HepG2 (cell line): ENCODE results near the gene SMO. TPM values are rescaled to one million over a fixed set of nuclear protein-coding genes. Genes with fewer than 3 reads are reported as not detected.
A peak's percentile ranks its signal among the peaks of the same experiment; 100 is the strongest.

ENCODE experiments used
- AGO1 ChIP-seq: fragments of 200-400 bp; formaldehyde crosslinking; IDR thresholded peaks from 2 replicates; pipeline ENCODE4 v1.6.1; 2017; ENCODE audit warnings: mild to moderate bottlenecking, low read depth, low read length, moderate library complexity; ENCODE audit not compliant: poor library complexity, severe bottlenecking
- BCL6 ChIP-seq: IDR thresholded peaks from 2 replicates; pipeline ENCODE4 v1.6.1; 2016; ENCODE audit warnings: missing genetic modification reagents, missing compliant biosample characterization
- CEBPG ChIP-seq: IDR thresholded peaks from 2 replicates; pipeline ENCODE4 v1.6.1; 2016
- FOXA1 ChIP-seq, 2 experiments: fragments of 450-650 bp in 1 of 2; sonication (generic) in 1 of 2; formaldehyde crosslinking in 1 of 2; IDR thresholded peaks; 2 replicates each; pipeline versions ENCODE4 v1.4.0 to v1.6.1; 2016 to 2020; ENCODE audit warnings: missing genetic modification reagents in 1 of 2
- FOXA3 ChIP-seq: IDR thresholded peaks from 2 replicates; pipeline ENCODE4 v1.6.1; 2016; ENCODE audit warnings: missing genetic modification reagents, missing compliant biosample characterization
- GFI1 ChIP-seq: sonication (generic); formaldehyde crosslinking; IDR thresholded peaks from 2 replicates; pipeline ENCODE4 v1.5.0; 2020; ENCODE audit warnings: missing genetic modification reagents, mild to moderate bottlenecking, borderline replicate concordance
- HMG20B ChIP-seq: conservative IDR thresholded peaks from 2 replicates; pipeline ENCODE4 v1.6.1; 2016; ENCODE audit warnings: missing genetic modification reagents, missing compliant biosample characterization
- JARID2 ChIP-seq: sonication (generic); formaldehyde crosslinking; IDR thresholded peaks from 2 replicates; pipeline ENCODE4 v1.8.1; 2023; ENCODE audit warnings: missing genetic modification reagents, inconsistent platforms; ENCODE audit not compliant: insufficient replicate concordance
- KDM1A ChIP-seq: IDR thresholded peaks from 2 replicates; pipeline ENCODE4 v1.6.1; 2016; ENCODE audit warnings: missing compliant biosample characterization
- KLF13 ChIP-seq: sonication (generic); formaldehyde crosslinking; IDR thresholded peaks from 2 replicates; pipeline ENCODE4 v1.4.0; 2020; ENCODE audit warnings: mild to moderate bottlenecking, missing genetic modification reagents
- MTF2 ChIP-seq: sonication (generic); formaldehyde crosslinking; IDR thresholded peaks from 2 replicates; pipeline ENCODE4 v1.5.0; 2020; ENCODE audit warnings: missing genetic modification reagents, borderline replicate concordance
- NFYB ChIP-seq: sonication (generic); formaldehyde crosslinking; IDR thresholded peaks from 2 replicates; pipeline ENCODE4 v1.4.0; 2020; ENCODE audit warnings: missing genetic modification reagents
- RBM39 ChIP-seq: fragments of 200-400 bp; formaldehyde crosslinking; IDR thresholded peaks from one replicate; pipeline ENCODE4 v1.6.1; 2018; ENCODE audit warnings: antibody characterized with exemption, mild to moderate bottlenecking, low read depth, low read length; ENCODE audit not compliant: poor library complexity, severe bottlenecking
- SAP130 ChIP-seq: IDR thresholded peaks from 2 replicates; pipeline ENCODE4 v1.6.1; 2016; ENCODE audit warnings: low read depth
- TGIF2 ChIP-seq: IDR thresholded peaks from 2 replicates; pipeline ENCODE4 v1.6.1; 2016; ENCODE audit warnings: control low read depth, missing compliant biosample characterization
- ZBTB20 ChIP-seq: sonication (generic); formaldehyde crosslinking; IDR thresholded peaks from 2 replicates; pipeline ENCODE4 v1.8.1; 2023; ENCODE audit warnings: missing genetic modification reagents, low read depth, mild to moderate bottlenecking, borderline replicate concordance
- ZFY ChIP-seq: sonication (generic); formaldehyde crosslinking; IDR thresholded peaks from 2 replicates; pipeline ENCODE4 v1.4.0; 2020; ENCODE audit warnings: missing genetic modification reagents
- ZMYM4 ChIP-seq: sonication (generic); formaldehyde crosslinking; IDR thresholded peaks from 2 replicates; pipeline ENCODE4 v1.8.1; 2023; ENCODE audit warnings: mild to moderate bottlenecking, missing genetic modification reagents
- ZNF121 ChIP-seq: sonication (generic); formaldehyde crosslinking; IDR thresholded peaks from 2 replicates; pipeline ENCODE4 v1.5.0; 2020; ENCODE audit warnings: mild to moderate bottlenecking, missing genetic modification reagents
- ZNF569 ChIP-seq: sonication (generic); formaldehyde crosslinking; IDR thresholded peaks from 2 replicates; pipeline ENCODE4 v1.5.0; 2020; ENCODE audit warnings: mild to moderate bottlenecking, missing genetic modification reagents, moderate library complexity, borderline replicate concordance
- ZNF749 ChIP-seq: sonication (generic); formaldehyde crosslinking; IDR thresholded peaks from 2 replicates; pipeline ENCODE4 v1.8.0; 2022; ENCODE audit warnings: mild to moderate bottlenecking, missing genetic modification reagents, moderate library complexity, borderline replicate concordance
- ZSCAN12 ChIP-seq: sonication (generic); formaldehyde crosslinking; IDR thresholded peaks from 2 replicates; pipeline ENCODE4 v1.9.0; 2021; ENCODE audit warnings: mild to moderate bottlenecking, missing genetic modification reagents
- polyA plus RNA-seq, 8 experiments: library from polyadenylated mRNA; depleted of rRNA in 3 of 8; stranded (reverse) in 7 of 8; unstranded in 1 of 8; fragments of >200 nt; fragmentation: Illumina TruSeq in 4 of 8; extraction: Trizol in 4 of 8; gene quantifications; 2 replicates each; pipeline versions ENCODE4 v1.2.1 to v1.2.3, GENCODE V29; 2011 to 2016; ENCODE audit warnings: low read depth in 4 of 8, missing spikeins in 1 of 8, mixed read lengths in 1 of 8; ENCODE audit not compliant: insufficient read depth in 1 of 8
- total RNA-seq, 5 experiments: library from RNA; depleted of rRNA; stranded (reverse); fragments of >200 nt; fragmentation: Illumina TruSeq; extraction: Trizol; gene quantifications; 2 replicates each; pipeline ENCODE4 v1.2.3, GENCODE V29; 2016; ENCODE audit warnings: low read depth in 1 of 5
- TF ChIP-seq, protein P1 (sequence below): IDR thresholded peaks from 2 replicates; pipeline ENCODE4 v1.6.1; 2016; ENCODE audit warnings: control low read depth
- TF ChIP-seq, protein P2 (sequence below): sonication (generic); formaldehyde crosslinking; conservative IDR thresholded peaks from 2 replicates; pipeline ENCODE4 v1.8.1; 2023; ENCODE audit warnings: missing genetic modification reagents
- TF ChIP-seq, protein P3 (sequence below): sonication (generic); formaldehyde crosslinking; IDR thresholded peaks from 2 replicates; pipeline ENCODE4 v1.5.0; 2020; ENCODE audit warnings: mild to moderate bottlenecking, missing genetic modification reagents, moderate library complexity
- TF ChIP-seq, protein P4 (sequence below): sonication (generic); formaldehyde crosslinking; IDR thresholded peaks from 2 replicates; pipeline ENCODE4 v1.9.0; 2021; ENCODE audit warnings: missing genetic modification reagents, mild to moderate bottlenecking, borderline replicate concordance

Gene SMO
- total and polyA plus RNA-seq, 2 of the 13 experiments (the other 11 are each of a cell fraction or from before 2014, with no cell fraction given), result 23.8 to 32.3 TPM

DNA sequence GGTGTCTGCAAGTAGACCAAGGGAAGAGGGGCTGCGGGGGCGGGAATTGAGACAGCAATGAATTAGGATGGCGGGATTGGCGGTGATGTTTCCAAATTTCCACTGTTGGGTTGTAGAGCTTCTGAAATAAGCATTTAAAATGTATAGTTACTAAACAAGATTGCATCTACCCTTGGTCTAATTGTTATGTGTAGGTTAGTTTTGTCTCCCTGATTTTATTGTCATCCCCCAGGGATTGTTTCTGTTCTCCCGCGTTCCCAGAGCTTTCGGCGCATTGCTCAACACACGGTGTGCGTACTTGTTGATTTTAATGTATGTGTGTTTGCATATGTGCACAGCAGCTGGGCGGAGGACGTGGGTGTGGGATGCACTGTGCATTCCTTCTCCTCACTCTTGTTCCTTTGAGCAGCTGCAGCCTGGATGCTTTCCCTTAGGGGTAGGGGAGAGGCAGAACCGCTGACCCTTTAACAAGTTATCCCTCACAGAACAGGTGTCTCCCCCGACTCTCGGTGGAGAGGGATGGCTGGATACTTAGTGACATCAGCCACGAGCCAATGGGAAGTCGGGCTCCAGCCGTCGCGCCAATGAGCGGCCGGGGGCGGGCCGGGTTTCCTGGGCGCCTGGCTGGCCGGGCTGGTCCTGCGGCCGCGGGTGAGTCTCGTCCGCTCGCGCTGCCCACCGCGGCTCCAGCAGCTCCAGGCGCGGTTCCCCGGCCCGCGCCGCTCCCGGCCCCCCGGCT is 44.2 kb upstream of the SMO start, which contains the start of gene TSPAN33 (continued):
- no peak for TF ChIP-seq ZSCAN12 (CRISPR knock-in tag)
- TF ChIP-seq, protein P1, sequence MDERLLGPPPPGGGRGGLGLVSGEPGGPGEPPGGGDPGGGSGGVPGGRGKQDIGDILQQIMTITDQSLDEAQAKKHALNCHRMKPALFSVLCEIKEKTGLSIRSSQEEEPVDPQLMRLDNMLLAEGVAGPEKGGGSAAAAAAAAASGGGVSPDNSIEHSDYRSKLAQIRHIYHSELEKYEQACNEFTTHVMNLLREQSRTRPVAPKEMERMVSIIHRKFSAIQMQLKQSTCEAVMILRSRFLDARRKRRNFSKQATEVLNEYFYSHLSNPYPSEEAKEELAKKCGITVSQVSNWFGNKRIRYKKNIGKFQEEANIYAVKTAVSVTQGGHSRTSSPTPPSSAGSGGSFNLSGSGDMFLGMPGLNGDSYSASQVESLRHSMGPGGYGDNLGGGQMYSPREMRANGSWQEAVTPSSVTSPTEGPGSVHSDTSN, result 0 out of 2 replicates have a peak, but pooled peaks have one; percentile 32
- TF ChIP-seq ZNF569, result no peak
- TF ChIP-seq ZBTB20 (CRISPR knock-in tag), result peak; percentile 51; the same call in 1 of the 2 replicates
- TF ChIP-seq MTF2 (CRISPR knock-in tag), result 0 out of 2 replicates have a peak, but pooled peaks have one; percentile 30
- TF ChIP-seq, protein P2, sequence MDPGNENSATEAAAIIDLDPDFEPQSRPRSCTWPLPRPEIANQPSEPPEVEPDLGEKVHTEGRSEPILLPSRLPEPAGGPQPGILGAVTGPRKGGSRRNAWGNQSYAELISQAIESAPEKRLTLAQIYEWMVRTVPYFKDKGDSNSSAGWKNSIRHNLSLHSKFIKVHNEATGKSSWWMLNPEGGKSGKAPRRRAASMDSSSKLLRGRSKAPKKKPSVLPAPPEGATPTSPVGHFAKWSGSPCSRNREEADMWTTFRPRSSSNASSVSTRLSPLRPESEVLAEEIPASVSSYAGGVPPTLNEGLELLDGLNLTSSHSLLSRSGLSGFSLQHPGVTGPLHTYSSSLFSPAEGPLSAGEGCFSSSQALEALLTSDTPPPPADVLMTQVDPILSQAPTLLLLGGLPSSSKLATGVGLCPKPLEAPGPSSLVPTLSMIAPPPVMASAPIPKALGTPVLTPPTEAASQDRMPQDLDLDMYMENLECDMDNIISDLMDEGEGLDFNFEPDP (CRISPR knock-in tag), result no peak
- peak; percentile 87 for TF ChIP-seq CEBPG (CRISPR knock-in tag)
- TF ChIP-seq ZNF749, result no peak
- TF ChIP-seq, protein P3, sequence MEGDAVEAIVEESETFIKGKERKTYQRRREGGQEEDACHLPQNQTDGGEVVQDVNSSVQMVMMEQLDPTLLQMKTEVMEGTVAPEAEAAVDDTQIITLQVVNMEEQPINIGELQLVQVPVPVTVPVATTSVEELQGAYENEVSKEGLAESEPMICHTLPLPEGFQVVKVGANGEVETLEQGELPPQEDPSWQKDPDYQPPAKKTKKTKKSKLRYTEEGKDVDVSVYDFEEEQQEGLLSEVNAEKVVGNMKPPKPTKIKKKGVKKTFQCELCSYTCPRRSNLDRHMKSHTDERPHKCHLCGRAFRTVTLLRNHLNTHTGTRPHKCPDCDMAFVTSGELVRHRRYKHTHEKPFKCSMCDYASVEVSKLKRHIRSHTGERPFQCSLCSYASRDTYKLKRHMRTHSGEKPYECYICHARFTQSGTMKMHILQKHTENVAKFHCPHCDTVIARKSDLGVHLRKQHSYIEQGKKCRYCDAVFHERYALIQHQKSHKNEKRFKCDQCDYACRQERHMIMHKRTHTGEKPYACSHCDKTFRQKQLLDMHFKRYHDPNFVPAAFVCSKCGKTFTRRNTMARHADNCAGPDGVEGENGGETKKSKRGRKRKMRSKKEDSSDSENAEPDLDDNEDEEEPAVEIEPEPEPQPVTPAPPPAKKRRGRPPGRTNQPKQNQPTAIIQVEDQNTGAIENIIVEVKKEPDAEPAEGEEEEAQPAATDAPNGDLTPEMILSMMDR (CRISPR knock-in tag), result 0 out of 2 replicates have a peak, but pooled peaks have one; percentile 2
- no peak for TF ChIP-seq FOXA1 (IDR thresholded peaks at IDR 0.05)
- TF ChIP-seq FOXA1 (CRISPR knock-in tag; IDR thresholded peaks at IDR 0.05), result peak; percentile 86
- peak; percentile 42; the same call in 1 of the 2 replicates for TF ChIP-seq ZFY
- TF ChIP-seq ZNF121 (CRISPR knock-in tag), result no peak
- TF ChIP-seq HMG20B (CRISPR knock-in tag), result no peak
- peak; percentile 68 for TF ChIP-seq FOXA3 (CRISPR knock-in tag)
- peak; percentile 44; the same call in 1 of the 2 replicates for TF ChIP-seq SAP130 (CRISPR knock-in tag)
- no peak for TF ChIP-seq GFI1 (CRISPR knock-in tag)
- TF ChIP-seq TGIF2 (CRISPR knock-in tag), result no peak
- peak; percentile 88 for TF ChIP-seq NFYB (CRISPR knock-in tag)
- TF ChIP-seq KDM1A (CRISPR knock-in tag), result no peak
- TF ChIP-seq AGO1, result no peak
- no peak for TF ChIP-seq RBM39
- TF ChIP-seq BCL6, result 0 out of 2 replicates have a peak, but pooled peaks have one; percentile 18
- TF ChIP-seq KLF13 (CRISPR knock-in tag), result no peak
- TF ChIP-seq, protein P4, sequence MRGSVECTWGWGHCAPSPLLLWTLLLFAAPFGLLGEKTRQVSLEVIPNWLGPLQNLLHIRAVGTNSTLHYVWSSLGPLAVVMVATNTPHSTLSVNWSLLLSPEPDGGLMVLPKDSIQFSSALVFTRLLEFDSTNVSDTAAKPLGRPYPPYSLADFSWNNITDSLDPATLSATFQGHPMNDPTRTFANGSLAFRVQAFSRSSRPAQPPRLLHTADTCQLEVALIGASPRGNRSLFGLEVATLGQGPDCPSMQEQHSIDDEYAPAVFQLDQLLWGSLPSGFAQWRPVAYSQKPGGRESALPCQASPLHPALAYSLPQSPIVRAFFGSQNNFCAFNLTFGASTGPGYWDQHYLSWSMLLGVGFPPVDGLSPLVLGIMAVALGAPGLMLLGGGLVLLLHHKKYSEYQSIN, result no peak
- peak; percentile 49; the same call in 1 of the 2 replicates for TF ChIP-seq ZMYM4 (CRISPR knock-in tag)
- TF ChIP-seq JARID2 (CRISPR knock-in tag), result no peak
